ENCODE data around the gene NUDT1.
"Not testable (repeated sequence)": the region's sequence is repeated elsewhere in the genome, so short reads cannot be mapped to it uniquely, and the experiment has no call there.

NUDT1 gene

DNA sequence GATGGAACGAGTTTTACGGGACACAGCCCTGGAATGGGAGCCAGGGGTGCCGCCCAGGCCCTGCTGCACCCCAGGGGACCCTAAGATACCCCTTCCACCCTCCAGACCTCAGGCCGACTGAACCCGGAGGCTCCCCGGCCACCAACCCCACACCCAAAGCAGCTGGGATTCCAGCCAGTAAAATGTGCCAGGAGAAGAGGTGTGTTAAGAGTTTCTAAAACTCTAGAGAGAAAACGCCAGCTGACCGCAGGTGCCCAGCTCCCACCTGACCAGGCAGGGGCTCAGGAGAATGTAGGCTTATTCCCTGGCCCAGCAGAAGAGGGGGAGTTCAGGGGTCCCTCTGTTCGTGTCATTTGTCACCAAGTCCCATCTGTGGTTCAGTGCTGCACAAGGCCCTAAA, 17.5 kb downstream of the NUDT1 start:
- H3K36me3 ChIP-seq (ENCODE audit: control insufficient read depth, insufficient read depth, low read length), result peaks cover 72% of the 10 kb centered on the region
- no peaks in the 10 kb centered on the region for H3K9me3 ChIP-seq (ENCODE audit: control insufficient read depth, insufficient read depth, low read depth, low read length)
- H3K4me3 ChIP-seq (ENCODE audit: low read depth, low read length), result no peak overlapping the region
- H3K9ac ChIP-seq (ENCODE audit: low read length), result no peak overlapping the region
- no peaks in the 10 kb centered on the region for H3K27me3 ChIP-seq (ENCODE audit: control insufficient read depth, insufficient read depth, low read length)
- no peak overlapping the region for H3K27ac ChIP-seq (ENCODE audit: low read depth, low read length)
- H3K4me1 ChIP-seq (ENCODE audit: control insufficient read depth, insufficient read depth, low read length), result no peaks in the 10 kb centered on the region

DNA sequence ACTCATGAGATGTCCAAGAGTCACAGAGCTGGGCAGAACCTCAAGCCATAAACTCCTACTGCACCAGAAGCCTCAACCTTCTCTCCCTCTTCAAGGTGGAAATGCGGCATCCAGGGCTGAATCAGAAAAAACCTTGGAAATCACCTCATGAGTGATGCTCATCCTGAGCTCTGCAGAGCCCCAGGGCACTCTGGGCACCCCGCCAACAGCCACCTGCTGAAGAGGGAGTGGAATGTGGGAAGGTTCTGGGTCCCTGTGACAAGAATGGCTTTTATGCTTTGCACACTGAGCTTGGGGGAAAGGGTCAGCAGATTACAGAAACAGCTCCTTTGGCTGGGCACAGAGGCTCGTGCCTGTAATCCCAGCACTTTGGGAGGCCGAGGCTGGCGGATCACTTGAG, 18.8 kb downstream of the NUDT1 start:
- Histone ChIP-seq H3K9ac (ENCODE audit: low read length) (no peak overlapping the region), H3K9me3 (ENCODE audit: control insufficient read depth, insufficient read depth, low read depth, low read length) (no peaks in the 10 kb centered on the region), H3K27ac (ENCODE audit: low read depth, low read length) (no peak overlapping the region), H3K4me1 (ENCODE audit: control insufficient read depth, insufficient read depth, low read length) (no peaks in the 10 kb centered on the region), H3K27me3 (ENCODE audit: control insufficient read depth, insufficient read depth, low read length) (no peaks in the 10 kb centered on the region), H3K4me3 (ENCODE audit: low read depth, low read length) (no peak overlapping the region), H3K36me3 (ENCODE audit: control insufficient read depth, insufficient read depth, low read length) (peaks cover 60% of the 10 kb centered on the region)

DNA sequence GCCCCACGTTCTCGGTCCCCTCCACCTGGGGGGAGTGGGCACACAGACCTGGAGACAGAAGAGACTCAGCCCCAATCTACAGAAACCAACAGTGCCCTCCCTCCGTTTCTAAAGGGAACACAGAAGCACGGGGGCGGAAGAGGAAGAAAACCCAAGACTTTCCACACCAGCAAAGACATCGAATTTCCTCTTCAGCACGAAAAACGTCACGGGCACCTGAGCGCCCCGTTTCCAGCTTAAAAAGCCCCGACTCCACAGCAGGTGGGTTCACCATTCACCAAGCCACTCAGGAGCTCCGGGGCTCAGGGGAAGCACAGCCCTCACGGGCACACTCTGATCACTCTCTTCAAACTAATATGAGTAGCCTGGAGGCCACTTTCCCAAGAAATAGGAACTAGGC, 19.6 kb downstream of the NUDT1 start:
- no peak overlapping the region for H3K9ac ChIP-seq (ENCODE audit: low read length)
- H3K9me3 ChIP-seq (ENCODE audit: control insufficient read depth, insufficient read depth, low read depth, low read length), result peaks cover under 1% of the 10 kb centered on the region; the same call in 1 of the 2 replicates
- no peaks in the 10 kb centered on the region for H3K4me1 ChIP-seq (ENCODE audit: control insufficient read depth, insufficient read depth, low read length)
- peaks cover 52% of the 10 kb centered on the region for H3K36me3 ChIP-seq (ENCODE audit: control insufficient read depth, insufficient read depth, low read length)
- no peaks in the 10 kb centered on the region for H3K27me3 ChIP-seq (ENCODE audit: control insufficient read depth, insufficient read depth, low read length)
- no peak overlapping the region for H3K27ac ChIP-seq (ENCODE audit: low read depth, low read length)
- no peak overlapping the region for H3K4me3 ChIP-seq (ENCODE audit: low read depth, low read length)

DNA sequence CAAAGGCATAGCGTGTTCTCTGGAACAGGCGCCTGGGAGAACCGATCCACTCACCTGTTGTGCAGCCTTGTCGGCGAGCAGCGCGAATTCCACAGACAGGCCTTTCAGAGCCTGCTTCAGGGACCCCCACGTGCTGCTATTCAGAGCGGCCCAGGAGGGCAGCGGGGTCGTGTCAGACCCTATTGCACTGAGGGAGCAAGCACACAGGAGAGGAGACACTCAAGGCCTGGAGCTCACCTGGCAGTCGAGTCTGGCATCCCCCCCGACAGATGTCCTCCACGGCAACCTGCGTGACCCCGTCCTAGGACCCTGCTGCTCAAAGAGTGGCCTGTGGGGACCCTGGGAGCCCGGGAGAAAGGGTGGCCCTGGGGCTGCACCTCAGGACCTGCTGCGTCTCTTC, 21.1 kb downstream of the NUDT1 start:
- Histone ChIP-seq H3K9ac (ENCODE audit: low read length) (no peak overlapping the region), H3K36me3 (ENCODE audit: control insufficient read depth, insufficient read depth, low read length) (peaks cover 45% of the 10 kb centered on the region), H3K27me3 (ENCODE audit: control insufficient read depth, insufficient read depth, low read length) (no peaks in the 10 kb centered on the region), H3K9me3 (ENCODE audit: control insufficient read depth, insufficient read depth, low read depth, low read length) (peaks cover 5% of the 10 kb centered on the region), H3K4me1 (ENCODE audit: control insufficient read depth, insufficient read depth, low read length) (no peaks in the 10 kb centered on the region), H3K27ac (ENCODE audit: low read depth, low read length) (no peak overlapping the region), H3K4me3 (ENCODE audit: low read depth, low read length) (no peak overlapping the region)

DNA sequence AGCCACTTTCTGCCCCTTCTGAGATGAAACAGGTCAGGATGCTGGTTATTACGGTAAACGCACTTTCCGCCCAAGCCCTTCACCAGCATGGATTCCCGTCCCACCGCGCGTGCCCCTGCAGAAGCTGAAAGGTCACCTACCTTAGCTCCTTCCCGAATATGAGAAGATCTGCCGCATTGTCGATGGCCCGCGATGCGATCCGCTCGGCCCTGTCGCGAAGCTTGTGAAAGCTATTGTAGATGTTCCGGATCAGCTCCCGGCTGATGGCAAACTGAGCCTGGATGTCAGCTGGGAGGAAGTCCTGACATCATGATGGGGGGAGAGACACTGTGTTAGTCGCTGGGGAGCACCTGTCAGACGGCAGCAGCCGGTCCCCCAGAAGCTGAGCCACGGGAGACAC, 22.1 kb downstream of the NUDT1 start:
- H3K36me3 ChIP-seq (ENCODE audit: control insufficient read depth, insufficient read depth, low read length), result peaks cover 40% of the 10 kb centered on the region
- H3K9me3 ChIP-seq (ENCODE audit: control insufficient read depth, insufficient read depth, low read depth, low read length), result peaks cover 5% of the 10 kb centered on the region
- no peak overlapping the region for H3K9ac ChIP-seq (ENCODE audit: low read length)
- no peak overlapping the region for H3K4me3 ChIP-seq (ENCODE audit: low read depth, low read length)
- H3K4me1 ChIP-seq (ENCODE audit: control insufficient read depth, insufficient read depth, low read length), result no peaks in the 10 kb centered on the region
- no peak overlapping the region for H3K27ac ChIP-seq (ENCODE audit: low read depth, low read length)
- H3K27me3 ChIP-seq (ENCODE audit: control insufficient read depth, insufficient read depth, low read length), result no peaks in the 10 kb centered on the region

DNA sequence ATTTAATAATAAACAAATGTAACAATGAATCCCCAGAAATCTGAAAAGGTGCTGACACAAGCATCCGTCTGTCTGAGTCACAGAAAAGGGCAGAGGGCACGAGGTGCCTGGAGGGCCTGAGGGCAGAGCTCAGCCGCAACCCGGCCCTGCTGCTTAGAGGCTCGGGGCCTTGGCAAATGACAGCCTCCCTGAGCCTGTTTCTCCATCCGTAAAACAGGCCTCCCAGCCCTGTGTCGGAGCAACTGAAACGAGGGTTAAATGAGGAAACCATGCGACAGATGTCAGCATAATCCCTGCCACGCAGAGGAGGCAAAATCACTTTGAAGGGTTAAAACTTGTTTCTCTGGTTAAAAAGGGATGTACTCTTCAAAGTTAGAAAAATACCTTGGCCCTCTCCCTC, 24.9 kb downstream of the NUDT1 start:
- H3K9ac ChIP-seq (ENCODE audit: low read length), result no peak overlapping the region
- H3K4me1 ChIP-seq (ENCODE audit: control insufficient read depth, insufficient read depth, low read length), result peaks cover 20% of the 10 kb centered on the region
- no peak overlapping the region for H3K4me3 ChIP-seq (ENCODE audit: low read depth, low read length)
- H3K27me3 ChIP-seq (ENCODE audit: control insufficient read depth, insufficient read depth, low read length), result no peaks in the 10 kb centered on the region
- no peak overlapping the region for H3K27ac ChIP-seq (ENCODE audit: low read depth, low read length)
- peaks cover 31% of the 10 kb centered on the region for H3K36me3 ChIP-seq (ENCODE audit: control insufficient read depth, insufficient read depth, low read length)
- H3K9me3 ChIP-seq (ENCODE audit: control insufficient read depth, insufficient read depth, low read depth, low read length), result peaks cover 5% of the 10 kb centered on the region

DNA sequence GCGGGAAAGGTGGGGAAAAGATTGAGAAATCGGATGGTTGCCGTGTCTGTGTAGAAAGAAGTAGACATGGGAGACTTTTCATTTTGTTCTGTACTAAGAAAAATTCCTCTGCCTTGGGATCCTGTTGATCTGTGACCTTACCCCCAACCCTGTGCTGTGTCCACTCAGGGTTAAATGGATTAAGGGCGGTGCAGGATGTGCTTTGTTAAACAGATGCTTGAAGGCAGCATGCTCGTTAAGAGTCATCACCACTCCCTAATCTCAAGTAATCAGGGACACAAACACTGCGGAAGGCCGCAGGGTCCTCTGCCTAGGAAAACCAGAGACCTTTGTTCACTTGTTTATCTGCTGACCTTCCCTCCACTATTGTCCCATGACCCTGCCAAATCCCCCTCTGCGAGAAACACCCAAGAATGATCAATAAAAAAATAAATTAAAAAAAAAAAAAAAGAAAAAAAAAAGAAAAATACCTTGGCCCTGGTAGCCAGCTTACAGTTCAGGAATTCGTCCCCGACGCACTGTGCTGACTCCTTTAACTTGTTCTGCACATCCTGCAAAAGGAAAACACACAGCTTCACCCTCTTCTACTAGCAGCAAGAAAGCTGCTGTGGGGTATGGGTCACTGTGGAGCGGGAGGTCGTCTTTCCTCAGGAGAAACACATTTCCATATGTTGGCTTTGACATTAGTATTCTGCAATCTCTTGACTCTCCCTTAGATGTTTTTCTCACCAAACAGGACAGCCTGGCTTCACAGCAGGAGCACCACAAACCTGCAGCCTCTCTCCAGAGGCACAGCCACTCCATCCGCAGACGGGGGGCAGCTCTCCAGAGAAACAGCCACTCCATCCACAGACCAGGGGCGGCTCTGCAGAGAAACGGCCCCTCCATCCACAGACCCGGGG, 27.3 kb downstream of the NUDT1 start:
- Histone ChIP-seq H3K4me3 (ENCODE audit: low read depth, low read length) (peak overlapping the region; percentile 19; the same call in 1 of the 2 replicates), H3K9ac (ENCODE audit: low read length) (peak overlapping the region; percentile 70), H3K36me3 (ENCODE audit: control insufficient read depth, insufficient read depth, low read length) (peaks cover 18% of the 10 kb centered on the region), H3K4me1 (ENCODE audit: control insufficient read depth, insufficient read depth, low read length) (peaks cover 20% of the 10 kb centered on the region), H3K27ac (ENCODE audit: low read depth, low read length) (peak overlapping the region; percentile 82)
- H3K27me3 ChIP-seq (ENCODE audit: control insufficient read depth, insufficient read depth, low read length); H3K9me3 ChIP-seq (ENCODE audit: control insufficient read depth, insufficient read depth, low read depth, low read length): not testable (repeated sequence)

DNA sequence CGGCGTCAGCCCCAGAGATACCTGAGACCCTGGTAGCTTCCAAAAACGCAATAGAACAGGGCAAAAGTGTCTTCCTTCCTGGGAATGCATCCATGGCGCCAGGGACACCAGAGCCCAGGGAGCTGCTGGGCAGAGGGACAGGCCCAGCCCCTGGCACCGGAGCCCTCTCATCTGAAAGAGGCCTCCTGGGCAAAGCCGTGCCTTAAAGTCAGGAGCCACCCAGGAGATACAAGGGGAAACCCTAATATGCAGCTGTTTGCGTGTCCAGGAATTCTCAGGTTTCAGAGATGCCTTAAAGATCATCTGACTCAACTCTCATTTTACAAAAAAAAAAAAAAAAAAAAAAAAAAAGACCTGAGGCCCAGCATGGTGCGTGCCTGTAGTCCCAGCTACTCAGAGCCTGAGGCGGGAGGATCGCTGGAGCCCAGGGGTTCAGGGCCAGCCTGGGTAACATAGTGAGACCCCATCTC, 28.0 kb downstream of the NUDT1 start:
- Histone ChIP-seq H3K4me1 (ENCODE audit: control insufficient read depth, insufficient read depth, low read length) (peaks cover 20% of the 10 kb centered on the region), H3K9ac (ENCODE audit: low read length) (peak overlapping the region; percentile 70)

DNA sequence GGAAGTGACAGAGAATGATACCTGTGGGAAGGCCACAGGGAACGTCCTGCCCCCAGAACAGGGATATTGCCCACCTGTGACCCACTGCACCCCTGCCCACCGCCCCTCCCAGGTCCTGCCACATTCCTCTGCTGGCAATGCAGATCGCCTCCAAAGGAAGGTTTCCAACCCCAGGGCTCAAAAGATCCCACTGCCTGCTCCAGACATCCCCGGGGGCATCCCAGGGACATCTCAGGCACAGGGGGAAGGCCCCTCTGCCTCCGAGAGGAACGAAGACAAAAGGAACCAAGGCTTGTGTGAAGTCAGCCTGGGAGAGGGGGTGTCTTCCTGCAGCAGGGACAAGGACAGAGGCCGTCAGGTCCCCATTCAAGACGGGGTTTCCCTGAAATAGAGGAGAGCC, 28.5 kb downstream of the NUDT1 start:
- Histone ChIP-seq H3K9me3 (ENCODE audit: control insufficient read depth, insufficient read depth, low read depth, low read length) (peaks cover 5% of the 10 kb centered on the region), H3K4me3 (ENCODE audit: low read depth, low read length) (no peak overlapping the region), H3K27me3 (ENCODE audit: control insufficient read depth, insufficient read depth, low read length) (no peaks in the 10 kb centered on the region), H3K4me1 (ENCODE audit: control insufficient read depth, insufficient read depth, low read length) (peaks cover 20% of the 10 kb centered on the region), H3K27ac (ENCODE audit: low read depth, low read length) (peak overlapping the region; percentile 82), H3K9ac (ENCODE audit: low read length) (peak overlapping the region; percentile 44), H3K36me3 (ENCODE audit: control insufficient read depth, insufficient read depth, low read length) (peaks cover 25% of the 10 kb centered on the region)

More for the DNA sequence above, 28.0 kb downstream of the NUDT1 start:
- H3K9me3 ChIP-seq (ENCODE audit: control insufficient read depth, insufficient read depth, low read depth, low read length), result peaks cover 5% of the 10 kb centered on the region
- peak overlapping the region; percentile 82 for H3K27ac ChIP-seq (ENCODE audit: low read depth, low read length)
- no peaks in the 10 kb centered on the region for H3K27me3 ChIP-seq (ENCODE audit: control insufficient read depth, insufficient read depth, low read length)
- peaks cover 22% of the 10 kb centered on the region for H3K36me3 ChIP-seq (ENCODE audit: control insufficient read depth, insufficient read depth, low read length)
- peak overlapping the region; percentile 19; the same call in 1 of the 2 replicates for H3K4me3 ChIP-seq (ENCODE audit: low read depth, low read length)

DNA sequence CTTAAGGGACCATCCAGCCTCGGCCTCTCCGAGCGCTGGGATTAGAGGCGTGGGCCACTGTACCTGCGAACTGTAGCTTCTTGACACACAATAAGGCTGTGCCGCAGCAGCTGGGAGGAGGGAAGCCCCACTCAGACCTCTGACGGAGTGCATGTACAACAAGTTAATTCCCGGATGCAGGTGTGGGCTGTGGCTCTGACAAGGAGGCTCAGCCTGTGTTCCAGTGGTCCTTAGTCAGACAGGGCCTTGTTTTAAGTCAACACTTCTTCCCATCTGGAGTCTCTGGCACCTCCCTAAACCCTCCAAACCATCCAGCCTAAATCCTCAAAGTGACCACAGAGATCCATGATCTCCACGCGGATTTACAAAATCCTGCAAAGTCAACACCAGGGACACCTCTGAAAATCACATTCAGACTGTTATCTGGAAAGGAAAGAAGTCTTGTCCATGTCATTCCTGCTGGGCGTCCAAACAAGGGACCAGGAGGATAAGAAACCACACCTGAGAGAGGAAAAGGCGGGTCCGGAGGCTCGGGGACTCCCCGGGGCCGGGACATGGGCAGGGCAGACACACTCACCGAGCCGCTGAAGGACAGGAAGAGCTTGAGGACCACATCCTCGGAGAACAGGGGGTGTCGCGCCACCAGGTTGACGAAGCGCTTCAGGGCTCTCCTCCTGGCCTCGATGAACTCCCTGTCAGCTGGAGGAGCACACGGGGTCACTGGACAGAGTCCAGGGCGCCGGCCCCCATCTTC, 29.4 kb downstream of the NUDT1 start:
- Histone ChIP-seq H3K4me3 (ENCODE audit: low read depth, low read length) (no peak overlapping the region), H3K4me1 (ENCODE audit: control insufficient read depth, insufficient read depth, low read length) (peaks cover 20% of the 10 kb centered on the region), H3K36me3 (ENCODE audit: control insufficient read depth, insufficient read depth, low read length) (peaks cover 27% of the 10 kb centered on the region), H3K27ac (ENCODE audit: low read depth, low read length) (no peak overlapping the region), H3K9ac (ENCODE audit: low read length) (no peak overlapping the region), H3K27me3 (ENCODE audit: control insufficient read depth, insufficient read depth, low read length) (no peaks in the 10 kb centered on the region), H3K9me3 (ENCODE audit: control insufficient read depth, insufficient read depth, low read depth, low read length) (peaks cover 5% of the 10 kb centered on the region)

DNA sequence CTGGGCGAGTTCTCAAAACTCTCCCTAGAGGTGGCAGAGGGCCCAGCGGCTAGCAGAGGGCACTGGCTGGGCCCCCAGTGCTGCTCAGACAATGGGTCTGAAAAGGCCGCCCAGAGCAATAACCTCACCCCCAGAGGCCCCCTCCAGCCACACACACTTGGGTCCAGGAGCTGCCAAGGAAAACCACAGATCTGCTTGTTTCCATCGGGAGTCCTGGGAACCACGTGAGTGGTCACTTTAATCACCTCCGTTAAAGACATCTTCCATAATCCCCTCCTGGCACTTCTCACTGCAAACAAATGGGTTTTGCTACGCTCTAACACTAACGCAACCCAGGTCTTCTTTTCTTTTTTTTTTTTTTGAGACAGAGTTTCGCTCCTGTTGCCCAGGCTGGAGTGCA, 30.0 kb downstream of the NUDT1 start:
- no peak overlapping the region for H3K27ac ChIP-seq (ENCODE audit: low read depth, low read length)
- peaks cover under 1% of the 10 kb centered on the region for H3K9me3 ChIP-seq (ENCODE audit: control insufficient read depth, insufficient read depth, low read depth, low read length)
- no peak overlapping the region for H3K4me3 ChIP-seq (ENCODE audit: low read depth, low read length)
- peaks cover 20% of the 10 kb centered on the region for H3K4me1 ChIP-seq (ENCODE audit: control insufficient read depth, insufficient read depth, low read length)
- H3K36me3 ChIP-seq (ENCODE audit: control insufficient read depth, insufficient read depth, low read length), result peaks cover 24% of the 10 kb centered on the region
- H3K27me3 ChIP-seq (ENCODE audit: control insufficient read depth, insufficient read depth, low read length), result no peaks in the 10 kb centered on the region
- H3K9ac ChIP-seq (ENCODE audit: low read length), result no peak overlapping the region
